DMS114 treated with DMSO at 0.1 percent for 48 hours (cell line): Measurements from ENCODE around the gene CENPB.
"Not testable (repeated sequence)": the region's sequence is repeated elsewhere in the genome, so short reads cannot be mapped to it uniquely, and the experiment has no call there.

Experiments used
- DNase-seq: peaks from one replicate; lab custom pipeline; 2025; ENCODE audit not compliant: unreplicated experiment; lab: John Stamatoyannopoulos, UW

CENPB gene, protein sequence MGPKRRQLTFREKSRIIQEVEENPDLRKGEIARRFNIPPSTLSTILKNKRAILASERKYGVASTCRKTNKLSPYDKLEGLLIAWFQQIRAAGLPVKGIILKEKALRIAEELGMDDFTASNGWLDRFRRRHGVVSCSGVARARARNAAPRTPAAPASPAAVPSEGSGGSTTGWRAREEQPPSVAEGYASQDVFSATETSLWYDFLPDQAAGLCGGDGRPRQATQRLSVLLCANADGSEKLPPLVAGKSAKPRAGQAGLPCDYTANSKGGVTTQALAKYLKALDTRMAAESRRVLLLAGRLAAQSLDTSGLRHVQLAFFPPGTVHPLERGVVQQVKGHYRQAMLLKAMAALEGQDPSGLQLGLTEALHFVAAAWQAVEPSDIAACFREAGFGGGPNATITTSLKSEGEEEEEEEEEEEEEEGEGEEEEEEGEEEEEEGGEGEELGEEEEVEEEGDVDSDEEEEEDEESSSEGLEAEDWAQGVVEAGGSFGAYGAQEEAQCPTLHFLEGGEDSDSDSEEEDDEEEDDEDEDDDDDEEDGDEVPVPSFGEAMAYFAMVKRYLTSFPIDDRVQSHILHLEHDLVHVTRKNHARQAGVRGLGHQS

DNA sequence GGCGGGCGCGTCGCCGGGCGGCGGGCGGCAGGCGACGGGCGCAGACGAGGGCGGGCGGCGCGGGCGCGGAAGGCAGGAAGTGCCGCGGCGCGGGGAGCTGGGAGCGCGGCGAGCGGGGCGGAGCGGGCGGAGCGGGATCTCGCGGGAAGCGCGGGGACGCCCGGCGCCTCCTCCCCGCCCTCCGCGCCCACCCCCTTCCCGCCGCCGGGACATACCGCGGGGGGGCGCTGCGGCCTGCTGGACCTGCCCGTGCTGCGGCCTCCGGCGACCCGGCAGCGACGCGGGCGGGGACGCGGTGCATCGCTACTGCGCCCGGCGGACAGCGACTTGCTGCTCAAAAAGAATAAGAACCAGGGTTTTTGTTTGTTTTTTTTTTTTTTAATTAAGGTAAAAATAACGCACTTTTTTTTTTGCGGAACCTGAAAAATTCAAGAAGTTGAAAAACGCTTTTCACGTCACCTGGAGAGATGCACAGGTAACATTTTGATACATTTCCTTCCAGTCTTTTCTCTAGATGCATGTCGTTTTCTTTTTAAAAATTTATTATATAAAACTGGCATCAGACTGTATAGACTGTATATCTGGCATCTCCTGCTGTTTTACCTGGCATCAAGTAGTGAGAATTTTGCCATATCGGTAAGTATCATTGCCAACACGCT is at the start of gene CENPB:
CENPB (minus strand) TSS at position 76 of the 659 bp plus-strand sequence. CDS start 257 bp downstream, outside the sequence.
- DNase-seq: peak; percentile 66

- no peak for DNase-seq
Measured at GRCh38 chr20:3836132-3836531, 49.6 kb upstream of the CENPB start.

GRCh38 chr20:3829891-3830290 is 43.4 kb upstream of the CENPB start:
- DNase-seq: not testable (repeated sequence)

DNA sequence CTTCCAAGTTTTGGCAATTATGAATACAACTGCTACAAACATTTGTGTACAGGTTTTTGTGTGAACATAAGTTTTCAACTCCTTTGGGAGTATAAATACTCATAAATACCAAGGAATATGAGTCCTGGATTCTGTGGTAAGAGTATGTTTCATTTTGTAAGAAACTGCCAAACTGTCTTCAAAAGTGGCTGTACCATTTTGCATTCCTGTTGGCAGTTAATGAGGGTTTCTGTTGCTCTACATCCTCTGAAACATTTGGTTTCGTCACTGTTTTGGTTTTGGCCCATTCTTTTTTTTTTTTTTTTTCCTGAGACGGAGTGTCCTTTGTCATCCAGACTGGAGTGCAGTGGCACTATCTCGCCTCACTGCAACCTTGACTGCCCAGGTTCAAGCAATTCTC is 42.3 kb upstream of the CENPB start:
- no peak for DNase-seq

GRCh38 chr20:3826420-3826819 is 39.9 kb upstream of the CENPB start:
- DNase-seq: no peak

- no peak for DNase-seq
Measured at GRCh38 chr20:3825526-3825925, 39.0 kb upstream of the CENPB start.

DNA sequence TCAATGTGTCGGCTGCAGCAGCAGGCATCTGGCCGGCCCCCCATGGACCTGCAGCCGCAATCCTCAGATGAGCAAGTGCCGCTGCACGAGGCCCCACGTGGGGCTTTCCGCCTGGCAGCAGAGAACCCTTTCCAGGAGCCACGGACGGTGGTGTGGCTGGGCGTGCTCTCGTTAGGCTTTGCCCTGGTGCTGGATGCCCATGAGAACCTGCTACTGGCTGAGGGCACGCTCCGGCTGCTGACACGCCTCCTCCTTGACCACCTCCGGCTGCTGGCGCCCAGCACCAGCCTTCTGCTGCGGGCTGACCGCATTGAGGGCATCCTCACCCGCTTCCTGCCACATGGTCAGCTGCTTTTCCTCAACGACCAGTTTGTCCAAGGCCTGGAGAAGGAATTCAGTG is 37.3 kb upstream of the CENPB start:
- no peak for DNase-seq

DNA sequence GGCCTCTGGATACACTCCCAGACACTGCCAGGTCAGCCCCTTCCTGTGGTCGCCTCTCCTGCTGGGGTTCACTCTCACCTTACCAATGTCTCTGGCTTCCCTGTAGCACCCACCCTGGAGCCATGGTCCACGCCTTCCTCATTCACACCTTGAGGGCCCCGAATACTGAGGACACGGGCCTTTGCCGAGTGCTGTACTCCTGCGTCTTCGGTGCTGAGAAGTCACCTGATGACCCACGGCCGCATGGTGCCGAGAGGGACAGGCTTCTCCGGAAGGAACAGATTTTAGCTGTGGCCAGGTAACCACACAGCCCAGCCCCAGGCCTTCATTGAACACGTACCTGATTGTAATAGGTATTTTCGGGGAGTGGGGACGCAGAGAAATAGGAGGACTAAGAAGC is 35.5 kb upstream of the CENPB start:
- DNase-seq: no peak

GRCh38 chr20:3820901-3821727 is 34.6 kb upstream of the CENPB start:
- no peak for DNase-seq

DNA sequence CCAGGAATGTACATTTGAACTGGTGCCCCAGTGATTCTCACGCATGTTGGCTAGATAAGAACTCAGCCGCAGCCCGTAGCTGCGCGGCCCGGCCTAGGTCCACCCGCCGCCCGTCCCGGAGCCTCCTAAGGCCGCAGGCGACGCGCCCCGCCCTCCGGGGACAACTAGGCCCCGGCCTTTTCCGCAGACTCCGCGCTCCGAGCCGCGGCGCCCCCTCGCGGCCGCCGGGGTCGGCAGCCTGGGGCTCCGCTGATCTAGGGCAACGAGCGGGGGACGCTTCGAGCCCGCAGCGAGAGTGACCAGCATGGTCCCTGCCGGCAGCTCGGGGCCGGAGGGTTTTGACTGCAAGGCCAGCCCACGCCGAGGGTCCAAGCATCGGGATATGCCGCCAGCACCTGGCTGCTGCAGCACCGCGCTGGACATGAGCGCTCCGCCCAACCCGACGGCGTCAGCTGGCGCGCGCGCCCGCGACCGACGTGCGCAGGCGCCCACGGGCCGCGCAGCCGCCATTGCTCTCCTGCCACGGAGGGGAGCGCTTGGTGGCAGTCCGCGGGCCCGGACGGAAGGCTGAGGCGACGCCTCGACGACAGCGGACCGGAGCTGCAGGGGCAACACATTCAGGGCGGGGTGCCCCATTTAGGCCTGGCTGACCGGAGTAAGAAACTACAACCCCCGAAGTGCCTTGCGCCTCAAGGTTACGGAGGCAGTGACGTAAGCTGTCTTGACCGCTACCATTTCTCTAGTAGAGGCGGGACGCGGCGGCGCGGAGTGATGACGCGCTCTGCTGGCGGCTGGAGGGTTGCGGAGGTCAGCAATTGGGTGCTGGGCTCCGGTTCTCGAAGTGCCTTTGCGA is 33.7 kb upstream of the CENPB start, which contains the start of gene AP5S1:
AP5S1 (plus strand) TSS at position 500 of the 853 bp plus-strand sequence. CDS start 1,571 bp downstream, outside the sequence.
- peak; percentile 87 for DNase-seq

- no peak for DNase-seq
Measured at GRCh38 chr20:3819411-3820047, 33.0 kb upstream of the CENPB start.

- peak; percentile 65 for DNase-seq
Measured at GRCh38 chr20:3818155-3819151, 31.9 kb upstream of the CENPB start.

DNA sequence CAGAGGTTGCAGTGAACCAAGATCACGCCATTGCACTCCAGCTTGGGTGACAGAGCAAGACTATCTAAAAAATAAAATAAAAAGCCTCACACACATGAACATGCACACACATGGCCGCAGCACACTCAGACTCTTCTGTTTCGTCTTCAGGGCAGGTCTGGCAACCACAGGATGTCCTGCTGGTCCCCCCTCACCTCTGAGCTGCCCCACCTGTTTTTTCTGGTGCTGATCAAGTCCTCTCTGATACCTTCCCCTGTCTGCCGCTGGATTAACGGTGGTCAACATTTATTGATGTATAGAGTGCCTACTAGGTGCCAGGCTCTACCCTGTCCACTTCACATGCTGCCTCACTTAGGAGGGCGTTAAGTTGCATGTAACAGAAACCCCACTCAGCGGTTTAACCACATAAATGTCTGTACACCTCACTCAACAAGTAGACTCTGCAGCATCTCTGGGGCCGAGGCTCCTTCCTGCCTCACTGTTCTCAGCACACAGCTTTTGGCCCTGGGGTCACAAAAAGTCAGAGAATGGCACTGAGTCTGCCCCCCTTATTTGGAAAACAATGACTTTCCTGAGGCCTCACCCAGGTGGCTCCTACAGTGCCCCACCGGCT is 29.3 kb upstream of the CENPB start:
- DNase-seq: no peak

GRCh38 chr20:3814928-3815495 is 28.5 kb upstream of the CENPB start:
- DNase-seq: no peak

- DNase-seq: no peak
Measured at GRCh38 chr20:3813848-3814581, 27.5 kb upstream of the CENPB start.

GRCh38 chr20:3812975-3813847 is 26.7 kb upstream of the CENPB start:
- no peak for DNase-seq
